GM12892 (cell line): Measurements from ENCODE around the gene TBC1D2B.

ENCODE experiments used
- POLR2A ChIP-seq: IDR thresholded peaks from 2 replicates; pipeline ENCODE4 v1.6.1; 2011; ENCODE audit warnings: low read depth, low read length, control low read depth
- POLR2AphosphoS5 ChIP-seq: IDR thresholded peaks from 2 replicates; pipeline ENCODE4 v1.6.1; 2011; ENCODE audit warnings: low read depth, low read length, control low read depth
- TAF1 ChIP-seq: IDR thresholded peaks from 2 replicates; pipeline ENCODE4 v1.6.1; 2011; ENCODE audit warnings: low read depth, mild to moderate bottlenecking, control low read depth, low read length, borderline replicate concordance

GRCh38 chr15:78103406-78104118 lies 26.1 kb upstream of the TBC1D2B start:
- TF ChIP-seq POLR2AphosphoS5 (no peak), POLR2A (peak; percentile 59), TAF1 (no peak)
